ENCODE data around the gene DUSP5. TPM values are rescaled to one million over a fixed set of nuclear protein-coding genes. Genes with fewer than 3 reads are reported as not detected.

DUSP5 gene
- polyA plus RNA-seq, 2 of the 4 experiments (the other 2 are of a cell fraction): 48.8 to 171 TPM

DNA sequence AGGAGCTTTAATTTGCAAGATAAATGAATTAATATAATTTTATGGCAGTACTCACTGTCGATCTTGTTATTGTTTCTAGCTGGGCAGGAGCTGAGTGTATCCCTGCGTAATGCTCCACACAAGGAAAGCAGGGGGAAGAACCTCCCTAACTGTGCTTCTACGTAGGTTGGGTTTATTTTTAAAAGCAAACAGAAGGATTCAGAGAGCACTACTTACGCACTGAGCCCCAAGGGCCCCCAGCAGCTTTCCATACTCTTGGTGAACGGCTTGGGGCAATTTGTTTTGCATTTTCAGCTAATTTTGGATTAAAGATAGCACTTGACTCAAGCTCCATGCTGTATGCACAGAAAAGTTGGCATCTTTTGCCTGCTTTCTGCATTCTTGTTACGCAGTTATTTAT lies 9.6 kb downstream of the DUSP5 start:
- ATAC-seq: no peak
- TF ChIP-seq NPAS2 (CRISPR knock-in tag; IDR thresholded peaks at IDR 0.05; ENCODE audit: borderline replicate concordance) (no peak), FOSL2 (IDR thresholded peaks at IDR 0.05) (no peak), FOSL2 (CRISPR knock-in tag; IDR thresholded peaks at IDR 0.05) (no peak), CBX8 (IDR thresholded peaks at IDR 0.05) (no peak), MYC (IDR thresholded peaks at IDR 0.05; ENCODE audit: borderline replicate concordance, low read length) (no peak), EHF (CRISPR knock-in tag; IDR thresholded peaks at IDR 0.05) (no peak), FOXS1 (CRISPR knock-in tag; IDR thresholded peaks at IDR 0.05) (no peak), ESRRA (IDR thresholded peaks at IDR 0.05; ENCODE audit: borderline replicate concordance, low read length) (no peak), HOXA7 (CRISPR knock-in tag; IDR thresholded peaks at IDR 0.05) (no peak; the same call in 1 of the 2 replicates), RAD21 (conservative IDR thresholded peaks at IDR 0.05 in 1 of 2, IDR thresholded peaks at IDR 0.05 in 1 of 2) (no peak)
- TF ChIP-seq, protein P1, sequence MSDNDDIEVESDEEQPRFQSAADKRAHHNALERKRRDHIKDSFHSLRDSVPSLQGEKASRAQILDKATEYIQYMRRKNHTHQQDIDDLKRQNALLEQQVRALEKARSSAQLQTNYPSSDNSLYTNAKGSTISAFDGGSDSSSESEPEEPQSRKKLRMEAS (IDR thresholded peaks at IDR 0.05): no peak
- Histone ChIP-seq H3K9me3 (no peaks in the 10 kb centered on the region), H3K4me1 (peaks cover 99% of the 10 kb centered on the region), H3K4me3 (no peak overlapping the region; the same call in 2 of the 3 replicates), H3K4me2 (peak overlapping the region; percentile 32; the same call in 2 of the 3 replicates), H3K27ac (peak overlapping the region in 1 of 2 experiments; percentile 14; a peak in 2 of 6 replicates)
- ChIA-PET CTCF (interaction anchor here (0.6 to 5.6 kb wide), 8 partner anchors 9 to 201 kb away, joined by 3 to 21 read pairs (median 6); partner anchors contain the start of gene DUSP5), POLR2A (interaction anchor here (1.0 kb wide), 1 partner anchor 10 kb away, joined by 3 read pairs; no protein-coding TSS in a partner anchor)
- FAIRE-seq: no peak
- WGBS (ENCODE audit: missing lambda C conversion rate): 89% methylated on average over 6 of the region's 6 CpGs
- DNase-seq (ENCODE audit: low read depth in 1 of 2, low spot score in 1 of 2): no peak

DNA sequence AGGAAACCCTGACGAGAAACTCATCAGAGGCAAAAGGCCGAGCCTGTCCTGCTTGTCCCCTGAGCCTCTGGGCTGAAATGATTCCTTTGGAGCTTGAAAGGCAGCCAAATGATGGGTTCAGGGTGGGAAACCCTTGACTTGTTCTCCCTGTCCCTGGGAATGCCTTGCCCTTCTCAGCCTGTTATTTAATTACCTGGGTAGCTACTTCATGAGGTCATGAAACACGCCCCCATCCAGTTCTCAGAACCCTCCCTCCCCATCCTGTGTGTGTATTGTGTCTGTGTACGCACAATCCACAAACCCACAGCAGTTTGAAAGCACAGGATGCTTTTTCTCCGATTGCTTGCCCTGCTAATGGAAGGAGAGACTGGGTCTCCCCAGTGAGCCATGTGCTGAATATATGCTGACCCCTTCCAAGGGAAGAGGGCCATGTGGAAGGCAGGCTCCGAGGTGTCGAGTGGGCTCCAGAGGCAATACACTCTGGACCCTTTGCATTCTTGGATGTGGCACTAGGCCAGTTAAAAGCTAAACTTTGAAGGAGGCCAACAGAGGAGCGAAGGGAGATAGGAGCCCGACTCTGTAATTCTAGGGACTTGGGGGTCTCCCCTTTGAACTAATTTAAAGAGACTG lies 10.6 kb downstream of the DUSP5 start:
- WGBS (ENCODE audit: missing lambda C conversion rate): 90% methylated on average over 9 of the region's 9 CpGs
- no peak overlapping the region for H3K4me3 ChIP-seq
- DNase-seq (ENCODE audit: low read depth in 1 of 2, low spot score in 1 of 2) (no peak), ATAC-seq (no peak), FAIRE-seq (no peak)
- CTCF ChIA-PET: interaction anchor here (0.9 to 5.6 kb wide), 7 partner anchors 32 to 202 kb away, joined by 3 to 21 read pairs (median 4); no protein-coding TSS in a partner anchor
- H3K9me3 ChIP-seq: no peaks in the 10 kb centered on the region
- H3K4me2 ChIP-seq: peak overlapping the region; percentile 32; the same call in 2 of the 3 replicates
- POLR2A ChIA-PET: no interaction called here
- peak; percentile 31; the same call in 1 of the 2 replicates for TF ChIP-seq POLR2AphosphoS2 (conservative IDR thresholded peaks at IDR 0.05; ENCODE audit: low read length)
- peak; percentile 70; the same call in 1 of the 2 replicates for TF ChIP-seq HOXA7 (CRISPR knock-in tag; IDR thresholded peaks at IDR 0.05)
- peak in 1 of 2 experiments; percentile 25; a peak in 2 of 5 replicates for TF ChIP-seq JUN (IDR thresholded peaks at IDR 0.05)
- TF ChIP-seq RARB (CRISPR knock-in tag; IDR thresholded peaks at IDR 0.05): no peak
- peaks cover 99% of the 10 kb centered on the region for H3K4me1 ChIP-seq
- H3K27ac ChIP-seq: peak overlapping the region in 1 of 2 experiments; percentile 14; a peak in 3 of 6 replicates

DNA sequence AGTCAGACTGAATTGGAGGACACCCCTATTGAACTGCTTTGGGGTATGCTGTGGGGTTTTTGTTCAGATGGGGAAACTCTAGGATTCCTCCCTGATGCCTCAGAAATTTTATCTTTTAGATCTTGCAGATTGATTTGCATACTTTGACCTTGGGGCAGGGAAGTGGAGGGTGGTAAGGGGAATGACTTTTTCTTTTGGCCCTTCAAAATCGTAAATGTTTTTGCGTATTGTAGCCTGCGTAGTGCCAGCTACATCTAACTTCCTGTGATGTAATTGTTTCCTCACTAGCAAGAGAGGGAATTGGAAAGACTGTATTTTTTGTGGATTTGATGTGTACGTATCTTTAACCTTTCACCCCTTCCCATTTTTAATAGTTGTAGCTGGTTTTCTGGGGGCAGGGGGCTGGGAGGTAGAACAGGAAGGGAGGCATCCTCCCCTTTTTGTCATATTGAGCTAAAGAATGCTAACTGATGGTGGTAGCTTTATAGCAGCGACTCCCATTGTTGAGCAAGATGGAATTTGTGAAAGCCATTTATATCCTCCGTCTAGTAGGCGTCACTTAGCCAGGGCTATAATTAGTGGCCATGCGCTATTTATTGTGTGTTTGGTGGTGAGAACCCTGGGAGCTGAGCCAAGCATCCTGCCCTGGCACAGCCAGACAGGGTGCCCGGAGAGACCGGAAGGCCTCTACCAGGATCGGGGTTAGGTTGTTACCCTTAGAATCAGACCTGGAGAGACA lies 11.3 kb downstream of the DUSP5 start:
- Histone ChIP-seq H3K4me3 (no peak overlapping the region), H3K9me3 (no peaks in the 10 kb centered on the region), H3K4me1 (peaks cover 92% of the 10 kb centered on the region), H3K27ac (no peak overlapping the region; a peak in 1 of 6 replicates), H3K4me2 (peak overlapping the region; percentile 32; the same call in 2 of the 3 replicates)
- DNase-seq (ENCODE audit: low read depth in 1 of 2, low spot score in 1 of 2) (no peak), FAIRE-seq (no peak), ATAC-seq (no peak)
- ChIA-PET CTCF (interaction anchor here (0.9 to 5.6 kb wide), 7 partner anchors 10 to 202 kb away, joined by 3 to 26 read pairs (median 4); partner anchors contain the start of gene SMNDC1), POLR2A (no interaction called here)
- TF ChIP-seq ZC3H11A (IDR thresholded peaks at IDR 0.05) (no peak), RARB (CRISPR knock-in tag; IDR thresholded peaks at IDR 0.05) (peak; percentile 35; the same call in 1 of the 2 replicates), RAD21 (conservative IDR thresholded peaks at IDR 0.05 in 1 of 2, IDR thresholded peaks at IDR 0.05 in 1 of 2) (no peak)
- WGBS (ENCODE audit: missing lambda C conversion rate): 91% methylated on average over 11 of the region's 11 CpGs

DNA sequence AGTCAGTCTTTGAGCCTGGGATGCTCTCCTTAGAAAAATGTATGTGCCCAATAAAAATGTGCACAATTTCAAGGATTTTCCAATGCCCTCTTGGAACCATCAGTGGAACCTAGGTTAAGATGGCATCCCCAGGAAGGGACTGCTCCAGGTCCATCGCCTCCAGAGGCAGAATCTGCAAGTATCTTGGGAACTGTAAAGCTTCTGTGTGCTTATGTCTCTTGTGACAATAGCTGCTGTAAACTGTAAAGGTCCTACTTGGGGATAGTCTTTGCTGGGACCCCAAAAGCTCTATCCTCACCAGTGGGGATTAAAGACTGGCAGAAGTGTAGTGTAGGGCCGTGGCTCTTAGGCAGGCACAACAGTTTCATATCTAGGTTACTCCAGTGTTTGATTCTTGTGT lies 11.9 kb downstream of the DUSP5 start:
- TF ChIP-seq, protein P2, sequence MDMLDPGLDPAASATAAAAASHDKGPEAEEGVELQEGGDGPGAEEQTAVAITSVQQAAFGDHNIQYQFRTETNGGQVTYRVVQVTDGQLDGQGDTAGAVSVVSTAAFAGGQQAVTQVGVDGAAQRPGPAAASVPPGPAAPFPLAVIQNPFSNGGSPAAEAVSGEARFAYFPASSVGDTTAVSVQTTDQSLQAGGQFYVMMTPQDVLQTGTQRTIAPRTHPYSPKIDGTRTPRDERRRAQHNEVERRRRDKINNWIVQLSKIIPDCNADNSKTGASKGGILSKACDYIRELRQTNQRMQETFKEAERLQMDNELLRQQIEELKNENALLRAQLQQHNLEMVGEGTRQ (IDR thresholded peaks at IDR 0.05): no peak
- TF ChIP-seq HOXA7 (CRISPR knock-in tag; IDR thresholded peaks at IDR 0.05): peak; percentile 66
- Histone ChIP-seq H3K4me3 (no peak overlapping the region), H3K9me3 (no peaks in the 10 kb centered on the region), H3K4me2 (0 out of 3 replicates have a peak overlapping the region, but pooled peaks have one; percentile 5), H3K4me1 (peaks cover 87% of the 10 kb centered on the region), H3K27ac (no peak overlapping the region)
- ChIA-PET POLR2A (no interaction called here), CTCF (interaction anchor here (0.9 to 5.6 kb wide), 5 partner anchors 11 to 203 kb away, joined by 3 to 26 read pairs (median 4); partner anchors contain the start of gene SMNDC1)
- no peak for DNase-seq (ENCODE audit: low read depth in 1 of 2, low spot score in 1 of 2)
- no peak; a peak in 2 of 6 replicates for ATAC-seq
- WGBS (ENCODE audit: missing lambda C conversion rate): 85% methylated on average over 2 of the region's 2 CpGs
- FAIRE-seq: no peak

All from A549 (cell line).